Tibial nerve (tissue), 4 donors: Measurements from ENCODE around the gene FAAP20. TPM values are rescaled to one million over a fixed set of nuclear protein-coding genes. Genes with fewer than 3 reads are reported as not detected.

ENCODE experiments used
- DNase-seq, 2 donors: peaks; one replicate each; pipeline ENCODE4 v3.0.0-alpha.2; 2019; ENCODE audit warnings: low spot score in 2 of 2
- H3K27ac ChIP-seq, 4 donors: fragments of 200-600 bp; sonication (generic) in 3 of 4; one replicate each; pipeline ENCODE4 v1.5.1; 2017 to 2019; ENCODE audit warnings: mild to moderate bottlenecking in 1 of 4
- H3K27me3 ChIP-seq, 2 donors: fragments of 200-600 bp; sonication (generic) in 1 of 2; one replicate each; pipeline versions ENCODE4 v1.5.1 to v1.6.0; 2017 to 2019
- H3K36me3 ChIP-seq, 3 donors: fragments of 200-600 bp; sonication (generic); one replicate each; pipeline ENCODE4 v1.5.1; 2018 to 2019
- H3K4me1 ChIP-seq, 4 donors: fragments of 200-600 bp; sonication (generic) in 3 of 4; one replicate each; pipeline ENCODE4 v1.5.1; 2017 to 2019
- H3K4me3 ChIP-seq, 4 donors: fragments of 200-600 bp; sonication (generic) in 3 of 4; one replicate each; pipeline ENCODE4 v1.5.1; 2017 to 2019; ENCODE audit warnings: mild to moderate bottlenecking in 1 of 4, moderate library complexity in 1 of 4
- H3K9me3 ChIP-seq, 4 donors: fragments of 200-600 bp; sonication (generic) in 3 of 4; one replicate each; pipeline ENCODE4 v1.5.1; 2017 to 2019
- CTCF ChIP-seq, 5 experiments: fragments of 200-600 bp in 3 of 5; fragments of 450-650 bp in 2 of 5; sonication (generic) in 3 of 5; IDR thresholded peaks; one replicate each; pipeline ENCODE4 v1.5.1; 2016 to 2019; ENCODE audit warnings: antibody characterized with exemption in 5 of 5, mild to moderate bottlenecking in 3 of 5, moderate library complexity in 2 of 5
- EP300 ChIP-seq, 2 donors: sonication (generic); formaldehyde crosslinking; IDR thresholded peaks; one replicate each; pipeline ENCODE4 v1.6.1; 2017; ENCODE audit warnings: antibody characterized with exemption in 2 of 2, mild to moderate bottlenecking in 1 of 2
- POLR2A ChIP-seq, 2 donors: fragments of 450-650 bp; IDR thresholded peaks; one replicate each; pipeline ENCODE4 v1.6.1; 2017; ENCODE audit warnings: antibody characterized with exemption in 2 of 2, mild to moderate bottlenecking in 2 of 2, moderate library complexity in 2 of 2
- WGBS, 2 donors: methylation state at CpG; one replicate each; pipeline ENCODE4 v1.1.5; 2018; 5-methylcytosine and 5-hydroxymethylcytosine counted together
- total RNA-seq, 4 donors: library from RNA; depleted of rRNA; stranded (reverse); fragments of >200 nt; gene quantifications; one replicate each; pipeline ENCODE4 v1.1.0, GENCODE V29; 2016

The FAAP20 gene
- total RNA-seq, 4 donors from 2014 or later = 32.8 to 60.9 (median 47.3) TPM

- no peak for TF ChIP-seq EP300 (IDR thresholded peaks at IDR 0.05)
- 88 to 89% methylated on average over 11 of the region's 11 CpGs for WGBS, 2 donors
- no peak for DNase-seq
Observed at GRCh38 chr1:2181752-2182151, 12.8 kb downstream of the FAAP20 start.

GRCh38 chr1:2181271-2181670 lies 13.3 kb downstream of the FAAP20 start:
- Histone ChIP-seq H3K27me3 (no peaks in the 10 kb centered on the region), H3K9me3 (no peaks in the 10 kb centered on the region), H3K36me3 (peaks cover 0 to 34% (median 7%) of the 10 kb centered on the region in 3 donors), H3K4me3 (no peak overlapping the region), H3K27ac (no peak overlapping the region), H3K4me1 (no peaks in the 10 kb centered on the region)
- TF ChIP-seq CTCF (IDR thresholded peaks at IDR 0.05) = no peak
- TF ChIP-seq POLR2A (IDR thresholded peaks at IDR 0.05) = no peak
- DNase-seq = no peak
- WGBS, 2 donors = 85 to 90% methylated on average over 14 of the region's 14 CpGs

More at GRCh38 chr1:2181752-2182151, 12.8 kb downstream of the FAAP20 start:
- peaks cover 0 to 39% (median 7%) of the 10 kb centered on the region in 3 donors for H3K36me3 ChIP-seq
- no peaks in the 10 kb centered on the region for H3K9me3 ChIP-seq
- H3K4me1 ChIP-seq = no peaks in the 10 kb centered on the region
- no peak overlapping the region for H3K4me3 ChIP-seq
- H3K27me3 ChIP-seq = no peaks in the 10 kb centered on the region
- H3K27ac ChIP-seq = no peak overlapping the region

- peaks cover 0 to 27% (median 7%) of the 10 kb centered on the region in 3 donors for H3K36me3 ChIP-seq
- no peak overlapping the region for H3K27ac ChIP-seq
- WGBS, 2 donors = 85 to 88% methylated on average over 48 to 58 of the region's 58 CpGs
- H3K4me3 ChIP-seq = no peak overlapping the region
- DNase-seq = no peak
- no peaks in the 10 kb centered on the region for H3K9me3 ChIP-seq
- H3K27me3 ChIP-seq = no peaks in the 10 kb centered on the region
- peaks cover 0 to 5% (median 0%) of the 10 kb centered on the region in 4 donors for H3K4me1 ChIP-seq
- TF ChIP-seq EP300 (IDR thresholded peaks at IDR 0.05) = no peak
- no peak for TF ChIP-seq CTCF (IDR thresholded peaks at IDR 0.05)
- TF ChIP-seq POLR2A (IDR thresholded peaks at IDR 0.05) = no peak
Observed at GRCh38 chr1:2180297-2181245, 14.0 kb downstream of the FAAP20 start.

GRCh38 chr1:2179283-2180013 lies 15.1 kb downstream of the FAAP20 start:
- Histone ChIP-seq H3K36me3 (peaks cover 0 to 16% (median 0%) of the 10 kb centered on the region in 3 donors), H3K4me1 (peaks cover 0 to 12% (median 0%) of the 10 kb centered on the region in 4 donors), H3K4me3 (no peak overlapping the region), H3K9me3 (no peaks in the 10 kb centered on the region), H3K27ac (no peak overlapping the region), H3K27me3 (no peaks in the 10 kb centered on the region)
- DNase-seq = no peak
- WGBS, 2 donors = 65 to 67% methylated on average over 21 to 27 of the region's 28 CpGs
- no peak for TF ChIP-seq POLR2A (IDR thresholded peaks at IDR 0.05)
- no peak for TF ChIP-seq CTCF (IDR thresholded peaks at IDR 0.05)
- no peak for TF ChIP-seq EP300 (IDR thresholded peaks at IDR 0.05)

- no peak for DNase-seq
- no peaks in the 10 kb centered on the region for H3K9me3 ChIP-seq
- no peak for TF ChIP-seq EP300 (IDR thresholded peaks at IDR 0.05)
- no peak for TF ChIP-seq CTCF (IDR thresholded peaks at IDR 0.05)
- no peak for TF ChIP-seq POLR2A (IDR thresholded peaks at IDR 0.05)
- no peaks in the 10 kb centered on the region for H3K27me3 ChIP-seq
- H3K4me1 ChIP-seq = peaks cover 0 to 18% (median 0%) of the 10 kb centered on the region in 4 donors
- no peak overlapping the region for H3K4me3 ChIP-seq
- 81 to 91% methylated on average over 11 to 15 of the region's 16 CpGs for WGBS, 2 donors
- H3K36me3 ChIP-seq = peaks cover 0 to 10% (median 0%) of the 10 kb centered on the region in 3 donors
- no peak overlapping the region for H3K27ac ChIP-seq
Observed at GRCh38 chr1:2178875-2179274, 15.7 kb downstream of the FAAP20 start.
